ENCODE data around the gene SPSB1. TPM values are rescaled to one million over a fixed set of nuclear protein-coding genes. Genes with fewer than 3 reads are reported as not detected.

The SPSB1 gene
- total RNA-seq, 2 donors from 2014 or later, result 20.4 to 26.9 TPM

- Histone ChIP-seq H3K4me3 (ENCODE audit: low read length) (no peak overlapping the region), H3K9me3 (ENCODE audit: control insufficient read depth, low read length) (no peaks in the 10 kb centered on the region), H3K4me1 (ENCODE audit: control insufficient read depth, insufficient read depth, low read length) (peaks cover 15% of the 10 kb centered on the region), H3K9ac (ENCODE audit: extremely low read depth, low read length, poor library complexity, severe bottlenecking) (no peak overlapping the region), H3K27ac (ENCODE audit: low read depth, low read length) (peak overlapping the region; percentile 3), H3K27me3 (ENCODE audit: control insufficient read depth, insufficient read depth, low read length, poor library complexity, severe bottlenecking) (no peaks in the 10 kb centered on the region), H3K36me3 (ENCODE audit: control insufficient read depth, insufficient read depth, low read length) (peaks cover 3% of the 10 kb centered on the region)
- TF ChIP-seq CTCF (conservative IDR thresholded peaks at IDR 0.05), result no peak
- WGBS, 2 experiments (ENCODE audit: insufficient coverage in 1 of 2, insufficient read length in 1 of 2), result 91 to 96% methylated on average over 11 of the region's 11 CpGs
- Mint-ChIP-seq H3K4me1 (peaks cover 48% of the 10 kb centered on the region), H3K27me3 (ENCODE audit: insufficient read depth) (no peaks in the 10 kb centered on the region), H3K27ac (peak overlapping the region; percentile 68), H3K4me3 (no peak overlapping the region), H3K9me3 (no peaks in the 10 kb centered on the region), H3K36me3 (ENCODE audit: low read depth) (peaks cover 9% of the 10 kb centered on the region)
- DNase-seq, result no peak
These were observed 20.9 kb downstream of the SPSB1 start for GRCh38 chr1:9313576-9313975.

- H3K27ac ChIP-seq (ENCODE audit: low read depth, low read length), result no peak overlapping the region
- H3K9me3 Mint-ChIP-seq, result no peaks in the 10 kb centered on the region
- H3K9me3 ChIP-seq (ENCODE audit: control insufficient read depth, low read length), result no peaks in the 10 kb centered on the region
- no peaks in the 10 kb centered on the region for H3K27me3 ChIP-seq (ENCODE audit: control insufficient read depth, insufficient read depth, low read length, poor library complexity, severe bottlenecking)
- TF ChIP-seq CTCF (conservative IDR thresholded peaks at IDR 0.05), result no peak
- H3K36me3 Mint-ChIP-seq (ENCODE audit: low read depth), result peaks cover 9% of the 10 kb centered on the region
- no peak overlapping the region for H3K27ac Mint-ChIP-seq
- peaks cover 16% of the 10 kb centered on the region for H3K4me1 ChIP-seq (ENCODE audit: control insufficient read depth, insufficient read depth, low read length)
- H3K4me3 Mint-ChIP-seq, result no peak overlapping the region
- no peak overlapping the region for H3K4me3 ChIP-seq (ENCODE audit: low read length)
- no peak overlapping the region for H3K9ac ChIP-seq (ENCODE audit: extremely low read depth, low read length, poor library complexity, severe bottlenecking)
- H3K27me3 Mint-ChIP-seq (ENCODE audit: insufficient read depth), result no peaks in the 10 kb centered on the region
- peaks cover 46% of the 10 kb centered on the region for H3K4me1 Mint-ChIP-seq
- 90 to 92% methylated on average over 4 to 8 of the region's 8 CpGs for WGBS, 2 experiments (ENCODE audit: insufficient coverage in 1 of 2, insufficient read length in 1 of 2)
- DNase-seq, result no peak
- peaks cover 3% of the 10 kb centered on the region for H3K36me3 ChIP-seq (ENCODE audit: control insufficient read depth, insufficient read depth, low read length)
These were observed 21.4 kb downstream of the SPSB1 start for GRCh38 chr1:9314111-9314510.

- peak overlapping the region; percentile 48 for H3K27ac Mint-ChIP-seq
- Histone ChIP-seq H3K27ac (ENCODE audit: low read depth, low read length) (no peak overlapping the region), H3K4me3 (ENCODE audit: low read length) (no peak overlapping the region), H3K9me3 (ENCODE audit: control insufficient read depth, low read length) (no peaks in the 10 kb centered on the region), H3K27me3 (ENCODE audit: control insufficient read depth, insufficient read depth, low read length, poor library complexity, severe bottlenecking) (no peaks in the 10 kb centered on the region), H3K36me3 (ENCODE audit: control insufficient read depth, insufficient read depth, low read length) (peaks cover 3% of the 10 kb centered on the region), H3K4me1 (ENCODE audit: control insufficient read depth, insufficient read depth, low read length) (peaks cover 23% of the 10 kb centered on the region), H3K9ac (ENCODE audit: extremely low read depth, low read length, poor library complexity, severe bottlenecking) (no peak overlapping the region)
- no peaks in the 10 kb centered on the region for H3K27me3 Mint-ChIP-seq (ENCODE audit: insufficient read depth)
- peaks cover 49% of the 10 kb centered on the region for H3K4me1 Mint-ChIP-seq
- no peaks in the 10 kb centered on the region for H3K9me3 Mint-ChIP-seq
- peaks cover 9% of the 10 kb centered on the region for H3K36me3 Mint-ChIP-seq (ENCODE audit: low read depth)
- H3K4me3 Mint-ChIP-seq, result no peak overlapping the region
- DNase-seq, result no peak
- 89 to 93% methylated on average over 7 to 11 of the region's 11 CpGs for WGBS, 2 experiments (ENCODE audit: insufficient coverage in 1 of 2, insufficient read length in 1 of 2)
- no peak for TF ChIP-seq CTCF (conservative IDR thresholded peaks at IDR 0.05)
These were observed 22.2 kb downstream of the SPSB1 start for GRCh38 chr1:9314711-9315379.
